Measurements from ENCODE around the gene MMP24. TPM values are rescaled to one million over a fixed set of nuclear protein-coding genes. Genes with fewer than 3 reads are reported as not detected.

Gene MMP24
- total and polyA plus RNA-seq, 2 donors from 2014 or later, result 10.7 to 12.4 TPM

DNA sequence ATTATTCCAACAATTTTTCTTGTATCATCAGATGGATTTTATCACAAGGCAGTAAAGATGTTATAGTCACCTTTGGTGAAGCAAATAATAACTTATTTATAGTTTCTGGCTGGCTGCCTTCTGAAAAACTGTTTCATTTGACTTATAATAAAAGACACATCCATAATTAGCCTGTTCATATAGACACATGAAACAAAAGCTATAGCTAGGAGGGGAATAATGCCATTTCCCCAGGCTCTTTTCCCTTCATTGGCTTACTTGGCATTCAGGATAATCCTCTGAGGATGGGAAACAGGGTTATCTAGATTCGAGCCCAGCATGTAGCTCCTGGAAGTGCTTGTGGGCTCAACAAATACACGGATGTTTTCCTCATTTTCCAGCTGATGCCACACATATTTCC, 17.5 kb downstream of the MMP24 start:
- Histone ChIP-seq H3K4me3 (ENCODE audit: low read length in 3 of 3) (no peak overlapping the region), H3K27ac (ENCODE audit: low read depth in 2 of 2, low read length in 2 of 2) (no peak overlapping the region), H3K36me3 (ENCODE audit: control insufficient read depth in 2 of 3, insufficient read depth in 3 of 3, low read length in 3 of 3) (no peaks in the 10 kb centered on the region), H3K9ac (ENCODE audit: low read length in 3 of 3) (no peak overlapping the region), H3K27me3 (ENCODE audit: control insufficient read depth, insufficient read depth, low read length) (no peaks in the 10 kb centered on the region), H3K4me1 (ENCODE audit: control insufficient read depth in 2 of 3, insufficient read depth in 2 of 3, low read depth in 1 of 3, low read length in 3 of 3) (no peaks in the 10 kb centered on the region), H3K9me3 (ENCODE audit: control insufficient read depth in 2 of 3, insufficient read depth in 1 of 3, low read length in 3 of 3) (no peaks in the 10 kb centered on the region)
- no peak for DNase-seq
- intact Hi-C loops (cut with DNase I), result no loop called here
- TF ChIP-seq, protein P1, sequence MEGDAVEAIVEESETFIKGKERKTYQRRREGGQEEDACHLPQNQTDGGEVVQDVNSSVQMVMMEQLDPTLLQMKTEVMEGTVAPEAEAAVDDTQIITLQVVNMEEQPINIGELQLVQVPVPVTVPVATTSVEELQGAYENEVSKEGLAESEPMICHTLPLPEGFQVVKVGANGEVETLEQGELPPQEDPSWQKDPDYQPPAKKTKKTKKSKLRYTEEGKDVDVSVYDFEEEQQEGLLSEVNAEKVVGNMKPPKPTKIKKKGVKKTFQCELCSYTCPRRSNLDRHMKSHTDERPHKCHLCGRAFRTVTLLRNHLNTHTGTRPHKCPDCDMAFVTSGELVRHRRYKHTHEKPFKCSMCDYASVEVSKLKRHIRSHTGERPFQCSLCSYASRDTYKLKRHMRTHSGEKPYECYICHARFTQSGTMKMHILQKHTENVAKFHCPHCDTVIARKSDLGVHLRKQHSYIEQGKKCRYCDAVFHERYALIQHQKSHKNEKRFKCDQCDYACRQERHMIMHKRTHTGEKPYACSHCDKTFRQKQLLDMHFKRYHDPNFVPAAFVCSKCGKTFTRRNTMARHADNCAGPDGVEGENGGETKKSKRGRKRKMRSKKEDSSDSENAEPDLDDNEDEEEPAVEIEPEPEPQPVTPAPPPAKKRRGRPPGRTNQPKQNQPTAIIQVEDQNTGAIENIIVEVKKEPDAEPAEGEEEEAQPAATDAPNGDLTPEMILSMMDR (IDR thresholded peaks at IDR 0.05; ENCODE audit: borderline replicate concordance, extremely low read depth, insufficient read depth), result no peak
- FAIRE-seq, result no peak

DNA sequence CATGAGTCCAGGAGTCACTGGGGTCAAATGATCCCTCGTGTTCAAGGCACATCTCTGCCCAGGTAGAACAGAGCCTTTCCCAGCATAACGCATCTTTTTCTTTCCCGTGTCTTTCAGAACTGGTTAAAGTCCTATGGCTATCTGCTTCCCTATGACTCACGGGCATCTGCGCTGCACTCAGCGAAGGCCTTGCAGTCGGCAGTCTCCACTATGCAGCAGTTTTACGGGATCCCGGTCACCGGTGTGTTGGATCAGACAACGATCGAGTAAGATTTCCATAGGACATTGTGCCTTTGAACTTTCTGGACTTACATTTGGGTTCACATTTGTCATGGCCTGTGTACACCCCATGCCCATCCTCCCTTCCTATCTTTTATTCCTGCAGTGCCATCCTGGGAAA, 20.2 kb downstream of the MMP24 start:
- TF ChIP-seq, protein P1 (IDR thresholded peaks at IDR 0.05; ENCODE audit: borderline replicate concordance, extremely low read depth, insufficient read depth), result no peak
- DNase-seq (no peak), FAIRE-seq (no peak)
- no peaks in the 10 kb centered on the region for H3K36me3 ChIP-seq (ENCODE audit: control insufficient read depth in 2 of 3, insufficient read depth in 3 of 3, low read length in 3 of 3)
- no peak overlapping the region for H3K9ac ChIP-seq (ENCODE audit: low read length in 3 of 3)
- no peaks in the 10 kb centered on the region for H3K9me3 ChIP-seq (ENCODE audit: control insufficient read depth in 2 of 3, insufficient read depth in 1 of 3, low read length in 3 of 3)
- H3K4me3 ChIP-seq (ENCODE audit: low read length in 3 of 3), result no peak overlapping the region
- no peak overlapping the region for H3K27ac ChIP-seq (ENCODE audit: low read depth in 2 of 2, low read length in 2 of 2)
- intact Hi-C loops (cut with DNase I), result no loop called here
- no peaks in the 10 kb centered on the region for H3K4me1 ChIP-seq (ENCODE audit: control insufficient read depth in 2 of 3, insufficient read depth in 2 of 3, low read depth in 1 of 3, low read length in 3 of 3)
- H3K27me3 ChIP-seq (ENCODE audit: control insufficient read depth, insufficient read depth, low read length), result no peaks in the 10 kb centered on the region

DNA sequence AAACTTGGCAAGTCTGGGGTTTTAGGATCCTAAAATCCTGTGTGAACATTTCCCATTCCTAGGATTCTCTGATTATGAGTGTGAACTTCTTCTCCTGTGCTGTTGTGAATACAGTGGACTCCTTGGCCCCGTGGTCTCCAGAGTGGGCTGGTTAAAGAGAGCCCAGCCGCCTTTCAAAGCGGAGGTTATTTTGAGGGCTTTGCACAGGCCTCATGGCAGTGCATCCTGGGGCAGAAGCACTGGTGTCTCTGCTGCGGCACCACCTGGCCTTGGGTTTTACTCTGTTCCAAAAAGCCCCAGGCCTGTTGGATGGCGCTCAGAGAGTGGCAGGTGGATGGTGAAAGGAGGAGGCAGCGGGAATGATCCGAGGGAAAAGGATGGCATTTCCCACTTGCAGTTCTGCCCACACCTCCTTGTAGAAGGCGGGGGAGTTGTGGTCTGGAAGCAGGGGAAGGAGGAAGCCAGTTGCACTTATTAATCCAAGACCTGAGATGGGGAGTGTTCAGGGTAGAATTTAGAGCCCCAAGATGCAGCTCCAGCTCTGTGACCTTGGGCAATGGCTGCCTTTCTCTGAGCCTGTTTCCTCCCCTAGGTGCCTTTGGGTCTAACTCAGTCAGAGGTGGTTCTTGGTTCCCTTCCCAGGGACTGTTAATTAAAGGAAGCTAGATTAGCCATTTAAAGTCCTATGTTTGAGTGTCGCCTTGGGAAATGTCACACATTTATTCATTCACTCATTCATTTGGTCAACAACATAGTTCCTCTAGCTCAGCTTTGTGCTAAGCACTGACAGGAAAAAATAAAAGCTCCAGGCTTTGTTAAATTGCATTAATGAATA, 22.4 kb downstream of the MMP24 start:
- FAIRE-seq (no peak), DNase-seq (no peak)
- Histone ChIP-seq H3K27ac (ENCODE audit: low read depth in 2 of 2, low read length in 2 of 2) (peak overlapping the region; percentile 49), H3K9me3 (ENCODE audit: control insufficient read depth in 2 of 3, insufficient read depth in 1 of 3, low read length in 3 of 3) (no peaks in the 10 kb centered on the region), H3K9ac (ENCODE audit: low read length in 3 of 3) (no peak overlapping the region), H3K27me3 (ENCODE audit: control insufficient read depth, insufficient read depth, low read length) (no peaks in the 10 kb centered on the region), H3K4me1 (ENCODE audit: control insufficient read depth in 2 of 3, insufficient read depth in 2 of 3, low read depth in 1 of 3, low read length in 3 of 3) (no peaks in the 10 kb centered on the region), H3K4me3 (ENCODE audit: low read length in 3 of 3) (no peak overlapping the region), H3K36me3 (ENCODE audit: control insufficient read depth in 2 of 3, insufficient read depth in 3 of 3, low read length in 3 of 3) (no peaks in the 10 kb centered on the region)
- TF ChIP-seq, protein P1 (IDR thresholded peaks at IDR 0.05; ENCODE audit: borderline replicate concordance, extremely low read depth, insufficient read depth), result no peak
- intact Hi-C loops (cut with DNase I), result no loop called here

Measured in kidney (tissue), 14 donors.